Vagina (tissue), 2 donors: ENCODE measurements around the gene SRI.

ENCODE experiments used
- POLR2A ChIP-seq, 2 donors: fragments of 450-650 bp; IDR thresholded peaks; one replicate each; pipeline ENCODE4 v1.6.1; 2017; ENCODE audit warnings: antibody characterized with exemption in 2 of 2, mild to moderate bottlenecking in 2 of 2, moderate library complexity in 2 of 2
- POLR2AphosphoS5 ChIP-seq, 2 donors: sonication (generic); formaldehyde crosslinking; IDR thresholded peaks; one replicate each; pipeline ENCODE4 v1.9.0; 2017; ENCODE audit warnings: antibody characterized with exemption in 2 of 2, mild to moderate bottlenecking in 2 of 2, low read depth in 1 of 2; ENCODE audit not compliant: insufficient read depth in 1 of 2
- TF ChIP-seq, protein P1 (sequence below), 3 experiments: fragments of 450-650 bp in 2 of 3; fragments of 200-600 bp in 1 of 3; sonication (generic) in 1 of 3; IDR thresholded peaks; one replicate each; pipeline ENCODE4 v1.5.1; 2017 to 2019; ENCODE audit warnings: antibody characterized with exemption in 3 of 3, mild to moderate bottlenecking in 2 of 3, moderate library complexity in 2 of 3

DNA sequence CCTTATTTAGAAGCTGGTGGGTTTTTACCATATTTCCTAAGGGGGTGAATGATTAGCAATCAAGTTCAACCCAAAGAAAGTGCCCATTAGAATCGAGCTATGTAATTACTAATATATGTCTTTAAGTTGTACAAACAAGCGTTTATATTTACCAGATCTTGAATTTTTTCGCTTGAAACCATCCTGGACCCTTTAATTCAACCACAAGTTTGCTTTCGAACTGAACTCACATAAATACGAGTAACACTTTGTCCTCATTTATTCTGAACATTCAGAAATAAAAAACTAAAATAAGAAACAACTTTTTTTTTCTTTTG is 1.5 kb downstream of the SRI start:
- TF ChIP-seq POLR2A (IDR thresholded peaks at IDR 0.05) (no peak), POLR2AphosphoS5 (IDR thresholded peaks at IDR 0.05; ENCODE audit: insufficient read depth in 1 of 2, low read depth in 1 of 2) (no peak)
- TF ChIP-seq, protein P1, sequence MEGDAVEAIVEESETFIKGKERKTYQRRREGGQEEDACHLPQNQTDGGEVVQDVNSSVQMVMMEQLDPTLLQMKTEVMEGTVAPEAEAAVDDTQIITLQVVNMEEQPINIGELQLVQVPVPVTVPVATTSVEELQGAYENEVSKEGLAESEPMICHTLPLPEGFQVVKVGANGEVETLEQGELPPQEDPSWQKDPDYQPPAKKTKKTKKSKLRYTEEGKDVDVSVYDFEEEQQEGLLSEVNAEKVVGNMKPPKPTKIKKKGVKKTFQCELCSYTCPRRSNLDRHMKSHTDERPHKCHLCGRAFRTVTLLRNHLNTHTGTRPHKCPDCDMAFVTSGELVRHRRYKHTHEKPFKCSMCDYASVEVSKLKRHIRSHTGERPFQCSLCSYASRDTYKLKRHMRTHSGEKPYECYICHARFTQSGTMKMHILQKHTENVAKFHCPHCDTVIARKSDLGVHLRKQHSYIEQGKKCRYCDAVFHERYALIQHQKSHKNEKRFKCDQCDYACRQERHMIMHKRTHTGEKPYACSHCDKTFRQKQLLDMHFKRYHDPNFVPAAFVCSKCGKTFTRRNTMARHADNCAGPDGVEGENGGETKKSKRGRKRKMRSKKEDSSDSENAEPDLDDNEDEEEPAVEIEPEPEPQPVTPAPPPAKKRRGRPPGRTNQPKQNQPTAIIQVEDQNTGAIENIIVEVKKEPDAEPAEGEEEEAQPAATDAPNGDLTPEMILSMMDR (IDR thresholded peaks at IDR 0.05), result no peak
